Upper lobe of left lung (tissue), 6 donors: Measurements from ENCODE around the gene AACS. TPM values are rescaled to one million over a fixed set of nuclear protein-coding genes. Genes with fewer than 3 reads are reported as not detected.
"Not testable (repeated sequence)": the region's sequence is repeated elsewhere in the genome, so short reads cannot be mapped to it uniquely, and the experiment has no call there.

Source experiments
- ATAC-seq, 2 donors: fragments of 200-7000 bp; cut with Tn5 transposase; one replicate each; pipeline ENCODE4 v1.9.1; 2022; ENCODE audit warnings: mild to moderate bottlenecking in 2 of 2, moderate library complexity in 2 of 2; ENCODE audit not compliant: low FRiP score in 2 of 2
- DNase-seq, 2 donors: peaks; one replicate each; pipeline ENCODE4 v3.0.0-alpha.2; 2019 to 2020
- H3K27ac ChIP-seq, 4 donors: fragments of 200-600 bp; sonication (generic); one replicate each; pipeline ENCODE4 v1.5.1; 2016 to 2019
- H3K27me3 ChIP-seq, 4 donors: fragments of 200-600 bp; sonication (generic); one replicate each; pipeline ENCODE4 v1.5.1; 2017 to 2019
- H3K36me3 ChIP-seq, 4 donors: fragments of 200-600 bp; sonication (generic); one replicate each; pipeline ENCODE4 v1.5.1; 2016 to 2019
- H3K4me1 ChIP-seq, 4 donors: fragments of 200-600 bp; sonication (generic); one replicate each; pipeline ENCODE4 v1.5.1; 2018 to 2019
- H3K4me3 ChIP-seq, 4 donors: fragments of 200-600 bp; sonication (generic); one replicate each; pipeline ENCODE4 v1.5.1; 2017 to 2019; ENCODE audit warnings: mild to moderate bottlenecking in 2 of 4, moderate library complexity in 1 of 4
- H3K9me3 ChIP-seq, 4 donors: fragments of 200-600 bp; sonication (generic); one replicate each; pipeline ENCODE4 v1.5.1; 2018 to 2019
- EP300 ChIP-seq, 4 donors: sonication (generic); formaldehyde crosslinking; IDR thresholded peaks; one replicate each; pipeline ENCODE4 v1.5.1; 2017; ENCODE audit warnings: antibody characterized with exemption in 4 of 4, control low read depth in 2 of 4
- POLR2A ChIP-seq, 4 donors: fragments of 450-650 bp; IDR thresholded peaks; one replicate each; pipeline ENCODE4 v1.5.1; 2016 to 2017; ENCODE audit warnings: antibody characterized with exemption in 4 of 4, mild to moderate bottlenecking in 2 of 4
- POLR2AphosphoS5 ChIP-seq, 2 donors: sonication (generic); formaldehyde crosslinking; IDR thresholded peaks; one replicate each; pipeline ENCODE4 v1.5.1; 2017; ENCODE audit warnings: antibody characterized with exemption in 2 of 2
- WGBS, 2 donors: methylation state at CpG; one replicate each; pipeline ENCODE4 v1.1.5; 2017 to 2018; 5-methylcytosine and 5-hydroxymethylcytosine counted together
- total RNA-seq, 6 donors: library from RNA; depleted of rRNA in 4 of 6; stranded (reverse); fragments of >200 nt in 4 of 6; gene quantifications; one replicate each; pipeline versions ENCODE4 v1.1.0 to v1.2.1, GENCODE V29; 2016 to 2021
- TF ChIP-seq, protein P1 (sequence below), 6 experiments: fragments of 450-650 bp in 4 of 6; fragments of 200-600 bp in 2 of 6; sonication (generic) in 2 of 6; IDR thresholded peaks; one replicate each; pipeline ENCODE4 v1.5.1; 2016 to 2019; ENCODE audit warnings: antibody characterized with exemption in 6 of 6
- donor health status: DM: no; HTN: no; CAD: no; lungs with moderate emphysema.
- donor health status: DM: no; HTN: yes; CAD: no; lungs with severe emphysema.

The AACS gene
- total RNA-seq, 6 donors from 2014 or later = 14.7 to 28.6 (median 25.5) TPM

DNA sequence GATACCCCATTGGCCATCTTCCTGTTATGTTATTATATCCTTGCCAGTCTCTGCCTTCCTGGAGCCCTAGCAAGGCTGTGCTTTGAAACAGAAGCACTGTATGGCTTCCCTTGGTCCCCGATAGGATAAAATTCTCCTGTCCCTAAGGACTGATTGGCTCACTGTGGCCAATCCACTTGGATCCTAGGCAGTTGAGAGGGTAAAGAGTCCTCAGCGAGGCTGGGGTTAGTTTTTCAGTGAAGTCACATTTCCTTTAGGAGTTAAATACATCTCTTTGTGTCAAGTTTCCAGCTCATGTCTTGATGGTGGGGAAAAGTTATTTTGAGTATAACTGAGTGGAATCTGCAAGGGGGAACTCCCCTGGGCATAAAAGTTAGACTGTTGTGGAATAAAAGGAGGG is 7.3 kb downstream of the AACS start:
- 84 to 100% methylated on average over 2 of the region's 2 CpGs for WGBS, 2 donors
- H3K27me3 ChIP-seq = no peaks in the 10 kb centered on the region
- H3K4me3 ChIP-seq = no peak overlapping the region
- H3K4me1 ChIP-seq = no peaks in the 10 kb centered on the region
- TF ChIP-seq, protein P1, sequence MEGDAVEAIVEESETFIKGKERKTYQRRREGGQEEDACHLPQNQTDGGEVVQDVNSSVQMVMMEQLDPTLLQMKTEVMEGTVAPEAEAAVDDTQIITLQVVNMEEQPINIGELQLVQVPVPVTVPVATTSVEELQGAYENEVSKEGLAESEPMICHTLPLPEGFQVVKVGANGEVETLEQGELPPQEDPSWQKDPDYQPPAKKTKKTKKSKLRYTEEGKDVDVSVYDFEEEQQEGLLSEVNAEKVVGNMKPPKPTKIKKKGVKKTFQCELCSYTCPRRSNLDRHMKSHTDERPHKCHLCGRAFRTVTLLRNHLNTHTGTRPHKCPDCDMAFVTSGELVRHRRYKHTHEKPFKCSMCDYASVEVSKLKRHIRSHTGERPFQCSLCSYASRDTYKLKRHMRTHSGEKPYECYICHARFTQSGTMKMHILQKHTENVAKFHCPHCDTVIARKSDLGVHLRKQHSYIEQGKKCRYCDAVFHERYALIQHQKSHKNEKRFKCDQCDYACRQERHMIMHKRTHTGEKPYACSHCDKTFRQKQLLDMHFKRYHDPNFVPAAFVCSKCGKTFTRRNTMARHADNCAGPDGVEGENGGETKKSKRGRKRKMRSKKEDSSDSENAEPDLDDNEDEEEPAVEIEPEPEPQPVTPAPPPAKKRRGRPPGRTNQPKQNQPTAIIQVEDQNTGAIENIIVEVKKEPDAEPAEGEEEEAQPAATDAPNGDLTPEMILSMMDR (IDR thresholded peaks at IDR 0.05) = no peak
- no peak for TF ChIP-seq POLR2AphosphoS5 (IDR thresholded peaks at IDR 0.05)
- no peak for TF ChIP-seq POLR2A (IDR thresholded peaks at IDR 0.05)
- no peak for TF ChIP-seq EP300 (IDR thresholded peaks at IDR 0.05)
- peaks cover 0 to 15% (median 4%) of the 10 kb centered on the region in 4 donors for H3K36me3 ChIP-seq
- no peaks in the 10 kb centered on the region for H3K9me3 ChIP-seq
- DNase-seq (no peak), ATAC-seq (no peak)
- no peak overlapping the region for H3K27ac ChIP-seq

DNA sequence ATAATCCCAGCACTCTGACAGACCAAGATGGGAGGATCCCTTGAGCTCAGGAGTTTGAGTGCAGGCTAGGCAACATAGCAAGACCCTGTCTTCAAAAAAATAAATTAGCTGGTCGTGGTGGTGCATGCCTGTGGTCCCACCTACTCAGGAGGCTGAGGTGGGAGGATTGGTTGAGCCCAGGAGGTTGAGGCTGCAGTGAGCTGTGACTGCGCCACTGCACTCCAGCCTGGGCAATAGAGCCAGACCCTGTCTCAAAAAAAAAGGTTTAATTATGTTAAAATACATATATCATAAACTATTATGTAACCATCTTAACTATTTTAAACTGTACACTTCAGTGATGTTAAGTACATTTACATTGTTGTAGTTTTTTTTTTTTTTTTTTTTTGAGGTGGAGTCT is 9.1 kb downstream of the AACS start:
- H3K9me3 ChIP-seq, H3K27ac ChIP-seq, H3K4me3 ChIP-seq, H3K4me1 ChIP-seq, DNase-seq, H3K27me3 ChIP-seq, ATAC-seq: not testable (repeated sequence)
- H3K36me3 ChIP-seq = peaks cover 7 to 30% (median 14%) of the 10 kb centered on the region in 4 donors
- 88 to 91% methylated on average over 2 of the region's 2 CpGs for WGBS, 2 donors

DNA sequence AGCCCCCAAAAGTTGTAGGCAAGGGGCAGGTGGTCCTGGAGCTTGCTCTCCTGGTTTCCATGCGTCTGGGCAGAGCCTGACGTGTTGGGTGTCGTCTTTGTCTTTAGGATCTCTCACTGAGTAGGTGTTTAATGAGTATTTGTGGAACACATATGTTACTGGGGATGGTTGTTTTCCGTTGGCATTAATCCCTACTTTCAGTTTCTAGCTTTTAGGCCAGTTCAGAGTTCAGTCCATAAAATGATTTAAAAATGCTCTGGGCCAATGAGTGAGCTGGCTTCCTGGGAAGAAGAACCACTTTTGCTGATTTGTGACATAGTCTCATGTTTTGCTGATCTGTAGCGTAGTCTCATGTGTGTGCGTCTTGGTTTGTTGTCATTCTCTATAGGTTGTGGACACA is 10.9 kb downstream of the AACS start:
- no peak overlapping the region for H3K27ac ChIP-seq
- H3K36me3 ChIP-seq = peaks cover 7 to 32% (median 17%) of the 10 kb centered on the region in 4 donors
- TF ChIP-seq POLR2A (IDR thresholded peaks at IDR 0.05) (no peak), EP300 (IDR thresholded peaks at IDR 0.05) (no peak), POLR2AphosphoS5 (IDR thresholded peaks at IDR 0.05) (no peak)
- TF ChIP-seq, protein P1 (IDR thresholded peaks at IDR 0.05) = no peak
- DNase-seq = no peak
- H3K4me1 ChIP-seq = no peaks in the 10 kb centered on the region
- H3K27me3 ChIP-seq = no peaks in the 10 kb centered on the region
- H3K9me3 ChIP-seq = no peaks in the 10 kb centered on the region
- ATAC-seq = no peak
- no peak overlapping the region for H3K4me3 ChIP-seq
- 90 to 98% methylated on average over 6 of the region's 6 CpGs for WGBS, 2 donors

DNA sequence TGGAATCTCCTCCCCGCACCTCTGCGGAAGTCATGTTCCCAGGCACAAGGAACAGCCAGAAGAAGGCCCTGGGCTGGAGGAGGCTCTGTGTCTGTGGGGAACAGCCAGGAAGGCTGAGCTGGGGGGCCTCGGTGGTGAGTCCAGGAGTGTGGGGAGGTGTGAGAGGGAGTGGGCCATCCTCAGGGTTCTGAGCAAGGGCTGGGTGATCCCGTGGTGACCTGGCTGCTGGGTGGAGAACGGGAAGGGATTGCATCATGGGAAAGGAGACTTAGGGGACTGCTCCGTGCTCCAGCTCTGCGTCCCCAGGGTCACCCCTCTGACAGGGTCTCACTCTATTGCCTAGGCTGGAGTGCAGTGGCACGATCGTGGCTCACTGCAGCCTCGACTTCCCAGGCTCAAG is 13.8 kb downstream of the AACS start:
- no peak overlapping the region for H3K4me3 ChIP-seq
- H3K36me3 ChIP-seq = peaks cover 7 to 38% (median 20%) of the 10 kb centered on the region in 4 donors
- TF ChIP-seq POLR2A (IDR thresholded peaks at IDR 0.05) = no peak
- TF ChIP-seq EP300 (IDR thresholded peaks at IDR 0.05) = no peak
- no peak for TF ChIP-seq POLR2AphosphoS5 (IDR thresholded peaks at IDR 0.05)
- TF ChIP-seq, protein P1 (IDR thresholded peaks at IDR 0.05) = no peak
- H3K27ac ChIP-seq = no peak overlapping the region
- no peaks in the 10 kb centered on the region for H3K27me3 ChIP-seq
- H3K9me3 ChIP-seq = no peaks in the 10 kb centered on the region
- WGBS, 2 donors = 91 to 95% methylated on average over 10 of the region's 10 CpGs
- ATAC-seq (peak in 1 of 2 donors; percentile 58), DNase-seq (no peak)
- no peaks in the 10 kb centered on the region for H3K4me1 ChIP-seq

DNA sequence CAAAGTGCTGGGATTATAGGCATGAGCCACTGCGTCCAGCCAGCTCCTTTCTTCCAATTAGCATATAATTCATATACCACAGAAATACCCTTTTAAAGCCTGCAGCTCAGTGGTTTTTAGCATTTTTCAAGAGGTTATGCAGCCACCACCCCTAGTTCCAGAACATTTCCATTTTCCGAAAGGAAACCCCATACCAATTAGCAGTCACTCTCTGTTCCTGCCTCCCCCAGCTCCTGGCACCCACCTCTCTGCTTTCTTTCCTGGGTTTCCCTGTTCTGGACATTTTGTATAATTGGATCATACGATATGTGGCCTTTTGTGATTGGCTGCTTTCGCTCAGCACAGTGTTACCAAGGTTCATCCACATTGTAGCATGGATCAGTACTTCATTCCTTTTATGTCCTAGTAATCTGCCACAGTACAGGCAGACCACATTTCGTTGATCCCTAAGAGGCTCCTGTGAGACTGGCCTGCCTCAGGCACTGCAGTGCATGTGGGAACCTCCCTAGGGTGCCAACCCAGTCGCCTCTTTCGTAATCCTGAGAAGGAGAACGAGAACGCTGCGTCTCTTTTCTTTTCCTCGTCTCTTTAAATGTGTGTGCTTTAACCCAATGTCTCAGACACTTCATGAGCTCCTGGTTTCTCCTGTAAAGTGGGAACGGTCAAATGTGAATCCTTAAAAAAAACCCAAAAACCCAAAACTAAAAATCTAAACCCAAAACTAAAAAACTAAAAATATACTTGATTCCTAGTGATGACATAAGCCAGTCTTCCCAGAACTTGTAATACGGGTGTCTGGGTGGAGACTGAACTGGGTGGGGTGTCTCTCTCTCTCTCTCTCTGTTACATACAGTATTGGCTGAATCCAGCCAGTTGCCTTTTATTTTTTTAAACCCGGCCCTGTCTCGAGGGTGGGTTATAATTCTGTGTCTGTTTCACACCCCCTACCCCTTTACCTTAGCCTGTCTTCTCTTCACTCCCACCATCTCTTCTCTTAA is 14.7 kb downstream of the AACS start:
- ATAC-seq = peak; percentile 56 to 95
- no peaks in the 10 kb centered on the region for H3K27me3 ChIP-seq
- TF ChIP-seq EP300 (IDR thresholded peaks at IDR 0.05) (no peak), POLR2A (IDR thresholded peaks at IDR 0.05) (no peak)
- TF ChIP-seq, protein P1 (IDR thresholded peaks at IDR 0.05) = no peak
- WGBS, 2 donors = 78 to 87% methylated on average over 15 of the region's 15 CpGs
- H3K9me3 ChIP-seq = no peaks in the 10 kb centered on the region
- no peaks in the 10 kb centered on the region for H3K4me1 ChIP-seq
- peak in 1 of 2 donors; percentile 56 for DNase-seq
- H3K27ac ChIP-seq = no peak overlapping the region
- H3K4me3 ChIP-seq = no peak overlapping the region
- peaks cover 7 to 44% (median 22%) of the 10 kb centered on the region in 4 donors for H3K36me3 ChIP-seq
